Measurements from ENCODE around the gene DCAF5. TPM values are rescaled to one million over a fixed set of nuclear protein-coding genes. Genes with fewer than 3 reads are reported as not detected.

Gene DCAF5
- total RNA-seq, 1 donor from 2014 or later, result 67.8 TPM

DNA sequence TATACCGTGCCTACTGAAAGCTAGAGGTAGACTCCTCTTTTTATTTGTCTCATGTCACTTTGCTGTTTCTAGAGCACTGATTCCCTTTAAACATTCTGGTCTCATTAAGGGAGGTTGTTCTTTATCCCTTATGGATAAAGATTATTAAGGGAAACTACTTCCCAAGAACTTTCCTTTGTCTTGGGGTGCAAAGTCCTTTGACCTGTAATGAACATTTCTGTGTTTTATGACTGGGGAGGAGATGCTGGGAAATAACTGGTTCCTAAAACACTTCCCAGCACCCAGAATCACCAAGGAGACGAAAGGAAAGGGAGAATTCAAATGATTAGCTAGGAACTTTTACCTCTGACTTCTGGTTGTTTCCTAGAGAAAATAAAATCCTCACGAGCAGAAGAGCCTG lies 110.6 kb downstream of the DCAF5 start:
- H3K27ac ChIP-seq, result peak overlapping the region; percentile 92 to 95
- H3K4me1 ChIP-seq, result peaks cover 40 to 79% of the 10 kb centered on the region in 2 donors
- no peaks in the 10 kb centered on the region for H3K36me3 ChIP-seq
- no peaks in the 10 kb centered on the region for H3K27me3 ChIP-seq
- H3K4me3 ChIP-seq, result peak overlapping the region in 1 of 2 donors; percentile 31
- H3K9me3 ChIP-seq, result no peaks in the 10 kb centered on the region
- TF ChIP-seq, protein P1, sequence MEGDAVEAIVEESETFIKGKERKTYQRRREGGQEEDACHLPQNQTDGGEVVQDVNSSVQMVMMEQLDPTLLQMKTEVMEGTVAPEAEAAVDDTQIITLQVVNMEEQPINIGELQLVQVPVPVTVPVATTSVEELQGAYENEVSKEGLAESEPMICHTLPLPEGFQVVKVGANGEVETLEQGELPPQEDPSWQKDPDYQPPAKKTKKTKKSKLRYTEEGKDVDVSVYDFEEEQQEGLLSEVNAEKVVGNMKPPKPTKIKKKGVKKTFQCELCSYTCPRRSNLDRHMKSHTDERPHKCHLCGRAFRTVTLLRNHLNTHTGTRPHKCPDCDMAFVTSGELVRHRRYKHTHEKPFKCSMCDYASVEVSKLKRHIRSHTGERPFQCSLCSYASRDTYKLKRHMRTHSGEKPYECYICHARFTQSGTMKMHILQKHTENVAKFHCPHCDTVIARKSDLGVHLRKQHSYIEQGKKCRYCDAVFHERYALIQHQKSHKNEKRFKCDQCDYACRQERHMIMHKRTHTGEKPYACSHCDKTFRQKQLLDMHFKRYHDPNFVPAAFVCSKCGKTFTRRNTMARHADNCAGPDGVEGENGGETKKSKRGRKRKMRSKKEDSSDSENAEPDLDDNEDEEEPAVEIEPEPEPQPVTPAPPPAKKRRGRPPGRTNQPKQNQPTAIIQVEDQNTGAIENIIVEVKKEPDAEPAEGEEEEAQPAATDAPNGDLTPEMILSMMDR (IDR thresholded peaks at IDR 0.05), result no peak
- intact Hi-C loops (cut with DNase I), result loop anchor here (2.0 kb wide), 1 partner anchor 37 kb away; no protein-coding TSS in a partner anchor
- no peak for DNase-seq (ENCODE audit: low spot score in 2 of 2)

GRCh38 chr14:69041783-69042182 lies 111.1 kb downstream of the DCAF5 start:
- TF ChIP-seq, protein P1 (IDR thresholded peaks at IDR 0.05), result no peak
- Histone ChIP-seq H3K9me3 (no peaks in the 10 kb centered on the region), H3K4me1 (peaks cover 43 to 77% of the 10 kb centered on the region in 2 donors), H3K36me3 (no peaks in the 10 kb centered on the region), H3K4me3 (no peak overlapping the region), H3K27me3 (no peaks in the 10 kb centered on the region), H3K27ac (peak overlapping the region; percentile 92 to 95)
- intact Hi-C loops (cut with DNase I), result loop anchor here (2.0 kb wide), 1 partner anchor 37 kb away; no protein-coding TSS in a partner anchor
- no peak for DNase-seq (ENCODE audit: low spot score in 2 of 2)

DNA sequence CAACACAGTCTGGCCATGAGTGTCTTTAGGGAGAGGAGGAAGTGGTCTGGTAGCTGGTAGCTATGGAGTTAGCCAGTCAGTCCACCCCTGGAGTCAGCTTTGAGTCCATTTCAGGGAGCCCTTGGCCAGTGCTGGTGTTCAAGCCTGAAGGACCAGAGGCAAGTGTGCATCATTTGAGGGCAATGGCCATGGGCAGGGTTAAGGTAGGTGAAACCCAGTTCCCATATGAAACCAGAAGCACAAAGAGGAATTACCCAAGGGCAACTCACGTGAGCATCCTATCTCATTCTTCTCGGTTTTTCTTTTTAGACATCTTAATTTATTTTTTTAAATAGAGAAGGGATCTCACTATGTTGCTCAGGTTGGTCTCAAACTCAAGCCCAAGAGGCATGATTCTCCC lies 112.6 kb downstream of the DCAF5 start:
- no peak for DNase-seq (ENCODE audit: low spot score in 2 of 2)
- peak overlapping the region; percentile 92 to 95 for H3K27ac ChIP-seq
- H3K27me3 ChIP-seq, result no peaks in the 10 kb centered on the region
- intact Hi-C loops (cut with DNase I), result no loop called here
- no peaks in the 10 kb centered on the region for H3K9me3 ChIP-seq
- H3K36me3 ChIP-seq, result no peaks in the 10 kb centered on the region
- H3K4me3 ChIP-seq, result no peak overlapping the region
- H3K4me1 ChIP-seq, result peaks cover 30 to 69% of the 10 kb centered on the region in 2 donors
- TF ChIP-seq, protein P1 (IDR thresholded peaks at IDR 0.05), result no peak

- intact Hi-C loops (cut with DNase I), result loop anchor here (5.0 kb wide), 1 partner anchor 127 kb away; no protein-coding TSS in a partner anchor
- no peak for DNase-seq (ENCODE audit: low spot score in 2 of 2)
- peak overlapping the region; percentile 92 to 95 for H3K27ac ChIP-seq
These were observed 113.7 kb downstream of the DCAF5 start for GRCh38 chr14:69039288-69039628.

GRCh38 chr14:69038455-69039287 lies 114.2 kb downstream of the DCAF5 start:
- no peaks in the 10 kb centered on the region for H3K36me3 ChIP-seq
- H3K9me3 ChIP-seq, result no peaks in the 10 kb centered on the region
- TF ChIP-seq, protein P1 (IDR thresholded peaks at IDR 0.05), result no peak
- DNase-seq (ENCODE audit: low spot score in 2 of 2), result no peak
- H3K4me1 ChIP-seq, result peaks cover 18 to 64% of the 10 kb centered on the region in 2 donors
- H3K27ac ChIP-seq, result peak overlapping the region; percentile 92 to 95
- H3K27me3 ChIP-seq, result no peaks in the 10 kb centered on the region
- H3K4me3 ChIP-seq, result no peak overlapping the region
- intact Hi-C loops (cut with DNase I), result loop anchor here (5.0 kb wide), 1 partner anchor 126 kb away; no protein-coding TSS in a partner anchor

More at GRCh38 chr14:69039288-69039628, 113.7 kb downstream of the DCAF5 start:
- Histone ChIP-seq H3K9me3 (no peaks in the 10 kb centered on the region), H3K36me3 (no peaks in the 10 kb centered on the region), H3K4me1 (peaks cover 23 to 67% of the 10 kb centered on the region in 2 donors), H3K27me3 (no peaks in the 10 kb centered on the region), H3K4me3 (no peak overlapping the region)
- TF ChIP-seq, protein P1 (IDR thresholded peaks at IDR 0.05), result no peak
